Tibial nerve (tissue), 3 donors: Measurements from ENCODE around the gene ACSL5.

ENCODE experiments used
- POLR2A ChIP-seq, 2 donors: fragments of 450-650 bp; IDR thresholded peaks; one replicate each; pipeline ENCODE4 v1.6.1; 2017; ENCODE audit warnings: antibody characterized with exemption in 2 of 2, mild to moderate bottlenecking in 2 of 2, moderate library complexity in 2 of 2
- TF ChIP-seq, protein P1 (sequence below), 5 experiments: fragments of 200-600 bp in 3 of 5; fragments of 450-650 bp in 2 of 5; sonication (generic) in 3 of 5; IDR thresholded peaks; one replicate each; pipeline ENCODE4 v1.5.1; 2016 to 2019; ENCODE audit warnings: antibody characterized with exemption in 5 of 5, mild to moderate bottlenecking in 3 of 5, moderate library complexity in 2 of 5

DNA sequence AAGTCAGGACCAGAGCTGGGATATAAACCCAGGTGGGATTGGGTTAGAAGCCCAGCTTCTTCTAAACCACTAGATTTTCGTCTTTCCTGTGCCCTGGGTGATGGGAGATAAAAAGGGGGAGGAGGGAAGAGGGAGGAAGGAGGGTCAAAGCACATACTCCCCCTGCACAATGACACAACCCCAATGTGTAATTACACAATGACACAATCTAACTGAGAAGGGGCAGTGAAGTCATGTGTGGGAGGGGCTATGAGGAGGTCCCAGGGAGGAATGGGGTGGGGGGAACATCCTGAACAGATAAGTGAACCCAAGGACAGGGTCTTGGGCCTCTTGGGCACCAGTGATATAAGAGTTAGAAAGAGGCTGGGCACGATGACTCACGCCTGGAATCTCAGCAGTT, 46.2 kb upstream of the ACSL5 start:
- TF ChIP-seq, protein P1, sequence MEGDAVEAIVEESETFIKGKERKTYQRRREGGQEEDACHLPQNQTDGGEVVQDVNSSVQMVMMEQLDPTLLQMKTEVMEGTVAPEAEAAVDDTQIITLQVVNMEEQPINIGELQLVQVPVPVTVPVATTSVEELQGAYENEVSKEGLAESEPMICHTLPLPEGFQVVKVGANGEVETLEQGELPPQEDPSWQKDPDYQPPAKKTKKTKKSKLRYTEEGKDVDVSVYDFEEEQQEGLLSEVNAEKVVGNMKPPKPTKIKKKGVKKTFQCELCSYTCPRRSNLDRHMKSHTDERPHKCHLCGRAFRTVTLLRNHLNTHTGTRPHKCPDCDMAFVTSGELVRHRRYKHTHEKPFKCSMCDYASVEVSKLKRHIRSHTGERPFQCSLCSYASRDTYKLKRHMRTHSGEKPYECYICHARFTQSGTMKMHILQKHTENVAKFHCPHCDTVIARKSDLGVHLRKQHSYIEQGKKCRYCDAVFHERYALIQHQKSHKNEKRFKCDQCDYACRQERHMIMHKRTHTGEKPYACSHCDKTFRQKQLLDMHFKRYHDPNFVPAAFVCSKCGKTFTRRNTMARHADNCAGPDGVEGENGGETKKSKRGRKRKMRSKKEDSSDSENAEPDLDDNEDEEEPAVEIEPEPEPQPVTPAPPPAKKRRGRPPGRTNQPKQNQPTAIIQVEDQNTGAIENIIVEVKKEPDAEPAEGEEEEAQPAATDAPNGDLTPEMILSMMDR (IDR thresholded peaks at IDR 0.05): no peak
- TF ChIP-seq POLR2A (IDR thresholded peaks at IDR 0.05): no peak
